Measurements from ENCODE around the gene SLC39A2. TPM values are rescaled to one million over a fixed set of nuclear protein-coding genes. Genes with fewer than 3 reads are reported as not detected.
A peak's percentile ranks its signal among the peaks of the same experiment; 100 is the strongest.
"Not testable (repeated sequence)": the region's sequence is repeated elsewhere in the genome, so short reads cannot be mapped to it uniquely, and the experiment has no call there.

The SLC39A2 gene
- total RNA-seq, 1 experiment from 2014 or later, result 0.12 TPM

- no peak for DNase-seq (ENCODE audit: low read depth)
Measured at GRCh38 chr14:20997115-20997514, 2.0 kb upstream of the SLC39A2 start.

GRCh38 chr14:20997564-20997963 is 1.5 kb upstream of the SLC39A2 start:
- no peak for DNase-seq (ENCODE audit: low read depth)

GRCh38 chr14:20998139-20998538 is 954 bp upstream of the SLC39A2 start:
- DNase-seq (ENCODE audit: low read depth), result no peak

- no peak for DNase-seq (ENCODE audit: low read depth)
Measured at GRCh38 chr14:20999591-20999990, 498 bp downstream of the SLC39A2 start.

- no peak for DNase-seq (ENCODE audit: low read depth)
Measured at GRCh38 chr14:21001218-21001617, 2.1 kb downstream of the SLC39A2 start.

- DNase-seq (ENCODE audit: low read depth), result no peak
Measured at GRCh38 chr14:21003788-21004346, 4.8 kb downstream of the SLC39A2 start.

- DNase-seq (ENCODE audit: low read depth), result not testable (repeated sequence)
Measured at GRCh38 chr14:21009721-21010120, 10.6 kb downstream of the SLC39A2 start.

GRCh38 chr14:21011136-21011535 is 12.0 kb downstream of the SLC39A2 start:
- DNase-seq (ENCODE audit: low read depth), result no peak

GRCh38 chr14:21014761-21015190 is 15.7 kb downstream of the SLC39A2 start:
- DNase-seq (ENCODE audit: low read depth), result peak; percentile 74

- DNase-seq (ENCODE audit: low read depth), result no peak
Measured at GRCh38 chr14:21015312-21015711, 16.2 kb downstream of the SLC39A2 start.

- DNase-seq (ENCODE audit: low read depth), result no peak
Measured at GRCh38 chr14:21016413-21017190, 17.5 kb downstream of the SLC39A2 start.

GRCh38 chr14:21017528-21018245 is 18.6 kb downstream of the SLC39A2 start:
- DNase-seq (ENCODE audit: low read depth), result no peak

GRCh38 chr14:21018286-21018685 is 19.2 kb downstream of the SLC39A2 start:
- DNase-seq (ENCODE audit: low read depth), result no peak

- no peak for DNase-seq (ENCODE audit: low read depth)
Measured at GRCh38 chr14:21018781-21019180, 19.7 kb downstream of the SLC39A2 start.

- no peak for DNase-seq (ENCODE audit: low read depth)
Measured at GRCh38 chr14:21019366-21019765, 20.3 kb downstream of the SLC39A2 start.

- no peak for DNase-seq (ENCODE audit: low read depth)
Measured at GRCh38 chr14:21020977-21021545, 22.0 kb downstream of the SLC39A2 start.

GRCh38 chr14:21022686-21023085 is 23.6 kb downstream of the SLC39A2 start:
- DNase-seq (ENCODE audit: low read depth), result no peak

GRCh38 chr14:21023174-21023573 is 24.1 kb downstream of the SLC39A2 start:
- DNase-seq (ENCODE audit: low read depth), result no peak

GRCh38 chr14:21023817-21024584 is 24.9 kb downstream of the SLC39A2 start:
- no peak for DNase-seq (ENCODE audit: low read depth)

- peak; percentile 26 for DNase-seq (ENCODE audit: low read depth)
Measured at GRCh38 chr14:21024585-21025370, 25.7 kb downstream of the SLC39A2 start, which contains the start of gene NDRG2. Gene NDRG2 (minus strand): TSS chr14:21025061. CDS start chr14:21023315, 1,746 bp downstream.
